Measurements from ENCODE around the gene FXYD5. TPM values are rescaled to one million over a fixed set of nuclear protein-coding genes. Genes with fewer than 3 reads are reported as not detected.

The FXYD5 gene
- total and polyA plus RNA-seq, 12 donors, result 13.9 to 67.4 (median 19.3) TPM

GRCh38 chr19:35204799-35205732, 50.5 kb downstream of the FXYD5 start:
- TF ChIP-seq, protein P1, sequence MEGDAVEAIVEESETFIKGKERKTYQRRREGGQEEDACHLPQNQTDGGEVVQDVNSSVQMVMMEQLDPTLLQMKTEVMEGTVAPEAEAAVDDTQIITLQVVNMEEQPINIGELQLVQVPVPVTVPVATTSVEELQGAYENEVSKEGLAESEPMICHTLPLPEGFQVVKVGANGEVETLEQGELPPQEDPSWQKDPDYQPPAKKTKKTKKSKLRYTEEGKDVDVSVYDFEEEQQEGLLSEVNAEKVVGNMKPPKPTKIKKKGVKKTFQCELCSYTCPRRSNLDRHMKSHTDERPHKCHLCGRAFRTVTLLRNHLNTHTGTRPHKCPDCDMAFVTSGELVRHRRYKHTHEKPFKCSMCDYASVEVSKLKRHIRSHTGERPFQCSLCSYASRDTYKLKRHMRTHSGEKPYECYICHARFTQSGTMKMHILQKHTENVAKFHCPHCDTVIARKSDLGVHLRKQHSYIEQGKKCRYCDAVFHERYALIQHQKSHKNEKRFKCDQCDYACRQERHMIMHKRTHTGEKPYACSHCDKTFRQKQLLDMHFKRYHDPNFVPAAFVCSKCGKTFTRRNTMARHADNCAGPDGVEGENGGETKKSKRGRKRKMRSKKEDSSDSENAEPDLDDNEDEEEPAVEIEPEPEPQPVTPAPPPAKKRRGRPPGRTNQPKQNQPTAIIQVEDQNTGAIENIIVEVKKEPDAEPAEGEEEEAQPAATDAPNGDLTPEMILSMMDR (IDR thresholded peaks at IDR 0.05), result no peak
- Histone ChIP-seq H3K27ac (peak overlapping the region in 1 of 10 donors; percentile 70), H3K36me3 (no peaks in the 10 kb centered on the region), H3K4me3 (no peak overlapping the region), H3K9me3 (no peaks in the 10 kb centered on the region), H3K27me3 (no peaks in the 10 kb centered on the region), H3K4me1 (peaks cover 0 to 31% (median 0%) of the 10 kb centered on the region in 9 donors)
- peak in 6 of 8 donors; percentile 26 to 65 (median 44) for ATAC-seq
- intact Hi-C loops (cut with DNase I), result no loop called here
- DNase-seq, result peak in 1 of 2 donors; percentile 33
- WGBS, 2 donors, result 70 to 81% methylated on average over 13 of the region's 13 CpGs

DNA sequence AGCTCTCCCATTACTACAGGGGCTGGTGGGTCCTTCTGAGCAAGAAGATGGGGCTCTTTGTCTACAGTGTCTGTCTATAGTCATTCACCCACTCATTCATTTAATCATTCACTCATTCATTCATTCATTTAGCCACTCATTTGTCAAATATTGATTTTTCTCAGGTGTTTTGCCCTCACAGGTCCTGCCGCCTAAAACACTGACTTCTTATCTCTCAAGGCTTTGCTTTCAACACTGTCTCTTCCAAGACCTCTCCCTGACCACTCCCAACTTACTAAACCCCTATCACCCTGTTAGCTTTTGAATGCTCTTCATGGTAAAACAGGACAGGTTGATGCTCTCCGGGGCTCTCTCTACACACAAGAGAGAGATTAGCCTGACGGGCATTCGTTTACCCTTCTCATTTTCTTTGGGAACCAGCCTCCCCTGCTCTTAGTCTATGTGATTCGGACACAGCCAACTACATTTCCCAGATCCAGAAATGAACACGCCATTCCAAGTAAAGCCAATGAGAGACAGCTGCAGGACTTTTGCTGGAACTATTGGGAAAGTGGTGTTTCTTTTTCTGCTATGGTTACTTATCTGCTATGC, 51.3 kb downstream of the FXYD5 start:
- Histone ChIP-seq H3K9me3 (no peaks in the 10 kb centered on the region), H3K27me3 (no peaks in the 10 kb centered on the region), H3K4me3 (no peak overlapping the region), H3K27ac (peak overlapping the region in 1 of 10 donors; percentile 70), H3K36me3 (no peaks in the 10 kb centered on the region), H3K4me1 (peaks cover 0 to 37% (median 0%) of the 10 kb centered on the region in 9 donors)
- ATAC-seq (no peak), DNase-seq (no peak)
- 77 to 79% methylated on average over 6 of the region's 6 CpGs for WGBS, 2 donors
- TF ChIP-seq, protein P1 (IDR thresholded peaks at IDR 0.05), result no peak
- intact Hi-C loops (cut with DNase I), result no loop called here

GRCh38 chr19:35206379-35206778, 51.8 kb downstream of the FXYD5 start:
- Histone ChIP-seq H3K9me3 (no peaks in the 10 kb centered on the region), H3K27me3 (no peaks in the 10 kb centered on the region), H3K4me3 (no peak overlapping the region), H3K36me3 (no peaks in the 10 kb centered on the region), H3K27ac (peak overlapping the region in 1 of 10 donors; percentile 81), H3K4me1 (peaks cover 0 to 42% (median 1%) of the 10 kb centered on the region in 9 donors)
- DNase-seq, result no peak
- TF ChIP-seq, protein P1 (IDR thresholded peaks at IDR 0.05), result no peak
- intact Hi-C loops (cut with DNase I), result no loop called here
- no peak for ATAC-seq
- 66 to 73% methylated on average over 5 of the region's 5 CpGs for WGBS, 2 donors

DNA sequence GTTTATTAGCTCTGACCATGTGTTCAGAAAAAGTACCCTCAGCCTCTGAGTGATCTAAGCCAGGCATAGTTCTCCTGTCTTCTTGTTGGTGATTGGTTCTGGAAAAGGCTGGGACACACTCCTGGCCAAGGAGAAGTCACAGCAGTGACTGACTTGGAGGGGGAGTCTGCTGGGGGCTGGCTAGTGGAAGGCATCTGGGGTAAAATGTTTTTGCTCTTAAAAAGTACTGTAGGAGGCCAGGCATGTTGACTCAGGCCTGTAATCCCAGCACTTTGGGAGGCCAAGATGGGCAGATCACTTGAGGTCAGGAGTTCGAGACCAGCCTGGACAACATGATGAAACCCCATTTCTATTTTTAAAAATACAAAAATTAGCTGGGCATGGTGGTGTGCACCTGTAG, 52.3 kb downstream of the FXYD5 start:
- TF ChIP-seq, protein P1 (IDR thresholded peaks at IDR 0.05), result no peak
- 96 to 100% methylated on average over 1 of the region's 1 CpG for WGBS, 2 donors
- no peaks in the 10 kb centered on the region for H3K9me3 ChIP-seq
- peaks cover 0 to 47% (median 6%) of the 10 kb centered on the region in 9 donors for H3K4me1 ChIP-seq
- intact Hi-C loops (cut with DNase I), result no loop called here
- H3K27ac ChIP-seq, result peak overlapping the region in 1 of 10 donors; percentile 81
- ATAC-seq, result no peak
- H3K36me3 ChIP-seq, result no peaks in the 10 kb centered on the region
- no peak for DNase-seq
- no peaks in the 10 kb centered on the region for H3K27me3 ChIP-seq
- H3K4me3 ChIP-seq, result no peak overlapping the region
